K562 (cell line): ENCODE data around the gene KCNH8. TPM values are rescaled to one million over a fixed set of nuclear protein-coding genes. Genes with fewer than 3 reads are reported as not detected.

Source experiments
- ATAC-seq: fragments of 200-7000 bp; cut with Tn5 transposase; 3 replicates; pipeline ENCODE4 v1.9.1; 2020; ENCODE audit warnings: moderate library complexity
- BruUV-seq: library from RNA; stranded (reverse); fragments of 400-500 nt; replicated peaks from 2 replicates; lab custom pipeline; 2021; lab: Mats Ljungman, UMichigan
- CTCF ChIA-PET: fragments of 300-600 bp; formaldehyde crosslinking; extraction: SDS; loops from one replicate; lab custom pipeline; 2021; ENCODE audit warnings: low intra/inter-chr PET ratio; lab: Yijun Ruan, JAX
- POLR2A ChIA-PET: fragments of 300-600, 350-650 bp; sonication (Branson Sonifier 250); formaldehyde crosslinking; extraction: SDS; loops from one replicate; lab custom pipeline; 2021; ENCODE audit warnings: antibody characterized with exemption, inconsistent platforms; lab: Yijun Ruan, JAX
- DNase-seq, 4 experiments: peaks; one replicate each; pipeline versions ENCODE4 v3.0.0 to v3.0.0-alpha.2; 2011 to 2018; ENCODE audit warnings: low spot score in 3 of 4, mixed read lengths in 3 of 4; ENCODE audit errors: extremely low read depth in 1 of 4
- FAIRE-seq: peaks from 2 replicates; lab custom pipeline; 2011; peaks lifted over from hg19 to GRCh38; lab: Jason Lieb, UNC
- H2AFZ ChIP-seq: 2 replicates; pipeline ENCODE4 v1.6.0; 2011; ENCODE audit warnings: low read depth, low read length, control low read depth, inconsistent platforms
- H3K27ac ChIP-seq: fragments of 200-600 bp; 3 replicates; pipeline ENCODE4 v1.8.0; 2011; ENCODE audit warnings: low read depth, mild to moderate bottlenecking, control low read depth, inconsistent platforms, low read length, moderate library complexity, mixed read lengths; ENCODE audit errors: extremely low read depth
- H3K27me3 ChIP-seq, 2 experiments: fragments of 300-600 bp in 1 of 2; 2 replicates in 1 of 2; 3 replicates in 1 of 2; pipeline versions ENCODE4 v1.6.0 to v1.8.0; 2011; ENCODE audit warnings: inconsistent platforms in 2 of 2, low read length in 2 of 2, mild to moderate bottlenecking in 1 of 2, mixed read lengths in 1 of 2, moderate library complexity in 1 of 2; ENCODE audit not compliant: control insufficient read depth in 2 of 2, insufficient read depth in 2 of 2
- H3K36me3 ChIP-seq: fragments of 300-600 bp; 3 replicates; pipeline ENCODE4 v1.8.0; 2011; ENCODE audit warnings: mild to moderate bottlenecking, low read length, inconsistent platforms; ENCODE audit not compliant: control insufficient read depth, insufficient read depth
- H3K4me1 ChIP-seq, 2 experiments: fragments of 200-600 bp in 1 of 2; replicated peaks in 1 of 2; 2 replicates in 1 of 2; 3 replicates in 1 of 2; pipeline versions ENCODE4 v1.5.1 to v1.8.0; 2011; ENCODE audit warnings: inconsistent platforms in 2 of 2, low read length in 2 of 2, mild to moderate bottlenecking in 1 of 2, mixed read lengths in 1 of 2, moderate library complexity in 1 of 2; ENCODE audit not compliant: control insufficient read depth in 2 of 2, insufficient read depth in 2 of 2
- H3K4me2 ChIP-seq: 2 replicates; pipeline ENCODE4 v1.6.1; 2011; ENCODE audit warnings: low read length, control low read depth, inconsistent platforms, mixed read lengths; ENCODE audit not compliant: insufficient read depth
- H3K4me3 ChIP-seq: fragments of 200-600 bp; sonication (generic), shearing (Covaris generic); 2 replicates; pipeline ENCODE4 v1.5.1; 2016; ENCODE audit warnings: control low read depth, inconsistent platforms
- H3K79me2 ChIP-seq: fragments of 200-600 bp; 3 replicates; pipeline ENCODE4 v1.8.0; 2011; ENCODE audit warnings: low read length, inconsistent platforms; ENCODE audit not compliant: control insufficient read depth, insufficient read depth
- H3K9ac ChIP-seq, 2 experiments: 2 replicates each; pipeline versions ENCODE4 v1.6.0 to v1.6.1; 2011; ENCODE audit warnings: low read depth in 2 of 2, low read length in 2 of 2, control low read depth in 1 of 2, inconsistent platforms in 1 of 2, mild to moderate bottlenecking in 1 of 2, mixed read lengths in 1 of 2; ENCODE audit not compliant: insufficient read depth in 1 of 2
- H3K9me1 ChIP-seq: one replicate; pipeline ENCODE4 v1.6.0; 2011; ENCODE audit warnings: inconsistent platforms, mild to moderate bottlenecking, low read length, moderate library complexity; ENCODE audit not compliant: control insufficient read depth, insufficient read depth
- H3K9me3 ChIP-seq: replicated peaks from 2 replicates; pipeline ENCODE4 v1.5.1; 2011; ENCODE audit warnings: low read depth, low read length, inconsistent platforms; ENCODE audit not compliant: control insufficient read depth, insufficient read depth
- H4K20me1 ChIP-seq: replicated peaks from 2 replicates; pipeline ENCODE4 v1.6.1; 2011; ENCODE audit warnings: low read length, inconsistent platforms, mixed read lengths; ENCODE audit not compliant: control insufficient read depth, insufficient read depth
- BCOR ChIP-seq: fragments of 450-650 bp; IDR thresholded peaks from 2 replicates; pipeline ENCODE4 v1.6.1; 2016
- EP400 ChIP-seq: fragments of 450-650 bp; IDR thresholded peaks from 2 replicates; pipeline ENCODE4 v1.6.1; 2017; ENCODE audit warnings: antibody characterized with exemption, mild to moderate bottlenecking, moderate library complexity
- ESRRA ChIP-seq: fragments of 450-650 bp; IDR thresholded peaks from 2 replicates; pipeline ENCODE4 v1.6.1; 2014; ENCODE audit warnings: low read depth, mild to moderate bottlenecking, moderate library complexity, borderline replicate concordance
- ETV6 ChIP-seq, 3 experiments: fragments of 150-350 bp in 1 of 3; sonication (generic) in 1 of 3; formaldehyde crosslinking in 1 of 3; IDR thresholded peaks; 2 replicates each; pipeline versions ENCODE4 v1.6.1 to v1.8.0; 2014 to 2022; ENCODE audit warnings: borderline replicate concordance in 2 of 3, low read depth in 2 of 3, antibody characterized with exemption in 1 of 3, low read length in 1 of 3, mild to moderate bottlenecking in 1 of 3, missing genetic modification reagents in 1 of 3
- FOSL1 ChIP-seq: fragments of 200-800 bp; sonication (Bioruptor generic); conservative IDR thresholded peaks from 2 replicates; pipeline ENCODE4 v1.6.1; 2016; ENCODE audit warnings: missing genetic modification characterization, missing compliant biosample characterization
- HNRNPLL ChIP-seq: fragments of 200-400 bp; formaldehyde crosslinking; IDR thresholded peaks from 2 replicates; pipeline ENCODE4 v1.6.1; 2017; ENCODE audit warnings: low read length, low read depth, mild to moderate bottlenecking; ENCODE audit not compliant: poor library complexity, severe bottlenecking
- ILF3 ChIP-seq: fragments of 450-650 bp; IDR thresholded peaks from 2 replicates; pipeline ENCODE4 v1.6.1; 2018; ENCODE audit warnings: antibody characterized with exemption, mild to moderate bottlenecking, moderate library complexity, borderline replicate concordance
- JUN ChIP-seq, 2 experiments: sonication (generic) in 1 of 2; formaldehyde crosslinking in 1 of 2; IDR thresholded peaks; 2 replicates each; pipeline versions ENCODE4 v1.6.1 to v1.8.0; 2012 to 2022; ENCODE audit warnings: borderline replicate concordance in 2 of 2, mild to moderate bottlenecking in 2 of 2, improper control_type of control experiment in 1 of 2, low read depth in 1 of 2, low read length in 1 of 2, missing genetic modification reagents in 1 of 2
- NCOA2 ChIP-seq, 2 experiments: fragments of 450-650 bp; IDR thresholded peaks; 2 replicates each; pipeline ENCODE4 v1.6.1; 2018; ENCODE audit warnings: mild to moderate bottlenecking in 2 of 2, moderate library complexity in 1 of 2; ENCODE audit not compliant: partially characterized antibody in 2 of 2
- NFATC3 ChIP-seq: fragments of 450-650 bp; IDR thresholded peaks from 2 replicates; pipeline ENCODE4 v1.6.1; 2017; ENCODE audit warnings: mild to moderate bottlenecking
- RAD21 ChIP-seq, 2 experiments: fragments of 250-450 bp in 1 of 2; fragments of 450-650 bp in 1 of 2; sonication (Bioruptor Pico) in 1 of 2; formaldehyde crosslinking in 1 of 2; IDR thresholded peaks in 1 of 2; conservative IDR thresholded peaks in 1 of 2; 2 replicates each; pipeline versions ENCODE4 v1.4.0 to v1.8.0; 2020 to 2022; ENCODE audit warnings: mild to moderate bottlenecking in 2 of 2, moderate library complexity in 1 of 2
- RBM34 ChIP-seq: fragments of 200-400 bp; formaldehyde crosslinking; IDR thresholded peaks from 2 replicates; pipeline ENCODE4 v1.6.1; 2018; ENCODE audit warnings: low read length, borderline replicate concordance; ENCODE audit not compliant: insufficient read depth
- SMAD2 ChIP-seq: fragments of 150-350 bp; IDR thresholded peaks from 2 replicates; pipeline ENCODE4 v1.6.1; 2014; ENCODE audit warnings: low read depth, mild to moderate bottlenecking, low read length
- ZC3H8 ChIP-seq: fragments of 450-650 bp; IDR thresholded peaks from 2 replicates; pipeline ENCODE4 v1.6.1; 2017
- ZNF165 ChIP-seq: fragments of 250-450 bp; sonication (Bioruptor Pico); IDR thresholded peaks from 2 replicates; pipeline ENCODE4 v1.4.0; 2020; ENCODE audit warnings: borderline replicate concordance
- ZNF239 ChIP-seq: fragments of 250-450 bp; sonication (Bioruptor Pico); IDR thresholded peaks from 2 replicates; pipeline ENCODE4 v1.4.0; 2020; ENCODE audit warnings: mild to moderate bottlenecking
- ZNF507 ChIP-seq: conservative IDR thresholded peaks from 2 replicates; pipeline ENCODE4 v1.6.1; 2017; ENCODE audit warnings: missing genetic modification characterization, missing compliant biosample characterization
- WGBS: fragments of 100-300 bp; shearing (Covaris generic); methylation state at CpG from one replicate; pipeline ENCODE4 v1.1.6; 2016; ENCODE audit warnings: low coverage, mixed read lengths; ENCODE audit not compliant: insufficient coverage; ENCODE audit errors: missing lambda C conversion rate; 5-methylcytosine and 5-hydroxymethylcytosine counted together
- in situ Hi-C: fragments of 300-500 bp; cut with MboI; formaldehyde crosslinking; loops from 4 replicates; pipeline ENCODE4 v1.15.0; 2018; ENCODE audit warnings: inconsistent platforms, mixed read lengths
- intact Hi-C: fragments of 100-400 bp; cut with micrococcal nuclease; formaldehyde crosslinking; loops from 2 replicates; pipeline ENCODE4 v1.14.2; 2022
- polyA plus RNA-seq, 8 experiments: library from polyadenylated mRNA; depleted of rRNA in 4 of 8; stranded (reverse) in 5 of 8; unstranded in 3 of 8; fragments of >200 nt; fragmentation: Nextera tagmentation in 2 of 8; fragmentation: Illumina TruSeq in 1 of 8; extraction: Ambion mirVana in 2 of 8; extraction: Trizol in 1 of 8; gene quantifications; 2 replicates each; pipeline versions ENCODE4 v1.2.1 to v1.2.3, GENCODE V29; 2011 to 2014; ENCODE audit warnings: inconsistent platforms in 1 of 8, missing spikeins in 1 of 8
- total RNA-seq, 7 experiments: library from RNA; depleted of rRNA in 6 of 7; stranded (reverse); fragments of >200 nt in 6 of 7; fragmentation: Illumina TruSeq in 2 of 7; extraction: Trizol in 2 of 7; gene quantifications; 2 replicates each; pipeline versions ENCODE4 v1.2.1 to v1.2.3, GENCODE V29; 2011 to 2021; ENCODE audit warnings: low replicate concordance in 1 of 7

The KCNH8 gene
- total and polyA plus RNA-seq, 9 of the 15 experiments (the other 6 are each of a cell fraction or from before 2014, with no cell fraction given): 0.02 to 0.08 (median 0.04) TPM; not detected in 6

GRCh38 chr3:19425825-19426224, 277.5 kb downstream of the KCNH8 start:
- BruUV-seq: no TSS peak
- Histone ChIP-seq H3K9me3 (no peaks in the 10 kb centered on the region), H3K4me3 (no peak overlapping the region), H4K20me1 (no peaks in the 10 kb centered on the region), H2AFZ (no peak overlapping the region), H3K27ac (no peak overlapping the region), H3K9me1 (no peaks in the 10 kb centered on the region), H3K9ac (no peak overlapping the region), H3K27me3 (no peaks in the 10 kb centered on the region), H3K4me2 (no peak overlapping the region), H3K79me2 (no peaks in the 10 kb centered on the region), H3K4me1 (no peaks in the 10 kb centered on the region), H3K36me3 (no peaks in the 10 kb centered on the region)
- ChIA-PET CTCF (no interaction called here), POLR2A (no interaction called here)
- no peak for TF ChIP-seq RAD21 (CRISPR knock-in tag; conservative IDR thresholded peaks at IDR 0.05 in 1 of 2, IDR thresholded peaks at IDR 0.05 in 1 of 2)
- TF ChIP-seq RBM34: no peak
- TF ChIP-seq ILF3: no peak
- TF ChIP-seq SMAD2: no peak
- TF ChIP-seq ZC3H8: no peak
- TF ChIP-seq ESRRA: no peak
- TF ChIP-seq ZNF239: no peak
- no peak for TF ChIP-seq ETV6 (IDR thresholded peaks at IDR 0.05; ENCODE audit: borderline replicate concordance in 1 of 2, low read depth in 2 of 2, low read length in 1 of 2)
- no peak for TF ChIP-seq ETV6 (CRISPR knock-in tag; IDR thresholded peaks at IDR 0.05; ENCODE audit: borderline replicate concordance)
- TF ChIP-seq ZNF165 (CRISPR knock-in tag): no peak
- TF ChIP-seq ZNF507 (tag): no peak
- no peak for TF ChIP-seq BCOR
- no peak for TF ChIP-seq HNRNPLL
- TF ChIP-seq NCOA2 (IDR thresholded peaks at IDR 0.05; ENCODE audit: partially characterized antibody in 2 of 2): no peak
- no peak for TF ChIP-seq FOSL1
- no peak for TF ChIP-seq JUN (IDR thresholded peaks at IDR 0.05; ENCODE audit: borderline replicate concordance, low read depth, low read length)
- no peak for TF ChIP-seq JUN (CRISPR knock-in tag; IDR thresholded peaks at IDR 0.05; ENCODE audit: borderline replicate concordance)
- TF ChIP-seq NFATC3: no peak
- no peak for TF ChIP-seq EP400
- no peak for FAIRE-seq
- WGBS: 0% methylated on average over 1 of the region's 1 CpG
- ATAC-seq: no peak
- intact Hi-C loops: no loop called here
- in situ Hi-C loops: no loop called here
- DNase-seq: no peak
